Measurements from ENCODE around the gene CDH4. TPM values are rescaled to one million over a fixed set of nuclear protein-coding genes. Genes with fewer than 3 reads are reported as not detected.

CDH4 gene
- polyA plus RNA-seq, 1 donor (not counting 4 experiments of a cell fraction or from before 2014, with no cell fraction given), result 2.2 TPM

DNA sequence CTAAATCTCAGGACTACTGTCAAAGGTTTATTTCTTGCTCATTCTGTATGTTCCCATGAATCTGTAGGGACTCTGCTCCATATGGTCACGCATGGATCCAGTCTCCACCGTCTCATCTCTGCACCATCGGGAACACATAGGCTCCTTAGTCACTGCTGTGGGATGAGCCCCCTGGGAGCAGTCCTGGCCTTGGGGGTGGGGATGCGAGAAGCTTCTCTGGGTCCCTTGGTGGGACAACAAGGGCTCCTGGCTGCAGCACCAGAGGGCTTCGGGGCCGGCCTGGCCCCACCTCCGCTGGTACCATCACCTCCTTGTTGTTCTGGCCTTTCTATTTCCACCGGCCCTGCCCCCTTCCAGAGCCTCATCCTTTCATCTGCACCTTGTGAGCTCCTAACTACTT, 148.4 kb downstream of the CDH4 start:
- Histone ChIP-seq H4K20me1 (ENCODE audit: control insufficient read depth, extremely low read depth, insufficient read depth, low read length) (peaks cover 10% of the 10 kb centered on the region), H3K27me3 (ENCODE audit: control insufficient read depth, extremely low read depth, insufficient read depth, low read length) (no peaks in the 10 kb centered on the region), H3K27ac (ENCODE audit: control insufficient read depth, insufficient read depth, low read length) (no peak overlapping the region), H3K9ac (ENCODE audit: control insufficient read depth, extremely low read depth, insufficient read depth, low read length) (no peak overlapping the region), H3K79me2 (ENCODE audit: control insufficient read depth, insufficient read depth, low read length) (no peaks in the 10 kb centered on the region), H3K4me2 (ENCODE audit: control insufficient read depth, extremely low read depth, insufficient read depth, low read depth, low read length) (no peak overlapping the region), H3K9me3 (ENCODE audit: control insufficient read depth, low read depth, low read length) (no peaks in the 10 kb centered on the region), H3K9me1 (ENCODE audit: control insufficient read depth, extremely low read depth, insufficient read depth, low read length) (no peaks in the 10 kb centered on the region), H3K36me3 (ENCODE audit: control insufficient read depth in 2 of 2, extremely low read depth in 1 of 2, insufficient read depth in 2 of 2, low read length in 2 of 2) (no peaks in the 10 kb centered on the region), H2AFZ (ENCODE audit: control insufficient read depth, low read length) (no peak overlapping the region), H3K4me1 (ENCODE audit: control insufficient read depth, extremely low read depth, insufficient read depth, low read length) (no peaks in the 10 kb centered on the region), H3K4me3 (ENCODE audit: control insufficient read depth in 2 of 3, extremely low read depth in 1 of 3, insufficient read depth in 2 of 3, low read depth in 1 of 3, low read length in 3 of 3) (no peak overlapping the region)
- no peak for FAIRE-seq
- DNase-seq (ENCODE audit: low read depth, low spot score), result no peak
- dilution Hi-C loops (cut with MboI; ENCODE audit: extremely low pct_ligation_motif_present, low sequenced_read_pairs), result no loop called here
- TF ChIP-seq, protein P1, sequence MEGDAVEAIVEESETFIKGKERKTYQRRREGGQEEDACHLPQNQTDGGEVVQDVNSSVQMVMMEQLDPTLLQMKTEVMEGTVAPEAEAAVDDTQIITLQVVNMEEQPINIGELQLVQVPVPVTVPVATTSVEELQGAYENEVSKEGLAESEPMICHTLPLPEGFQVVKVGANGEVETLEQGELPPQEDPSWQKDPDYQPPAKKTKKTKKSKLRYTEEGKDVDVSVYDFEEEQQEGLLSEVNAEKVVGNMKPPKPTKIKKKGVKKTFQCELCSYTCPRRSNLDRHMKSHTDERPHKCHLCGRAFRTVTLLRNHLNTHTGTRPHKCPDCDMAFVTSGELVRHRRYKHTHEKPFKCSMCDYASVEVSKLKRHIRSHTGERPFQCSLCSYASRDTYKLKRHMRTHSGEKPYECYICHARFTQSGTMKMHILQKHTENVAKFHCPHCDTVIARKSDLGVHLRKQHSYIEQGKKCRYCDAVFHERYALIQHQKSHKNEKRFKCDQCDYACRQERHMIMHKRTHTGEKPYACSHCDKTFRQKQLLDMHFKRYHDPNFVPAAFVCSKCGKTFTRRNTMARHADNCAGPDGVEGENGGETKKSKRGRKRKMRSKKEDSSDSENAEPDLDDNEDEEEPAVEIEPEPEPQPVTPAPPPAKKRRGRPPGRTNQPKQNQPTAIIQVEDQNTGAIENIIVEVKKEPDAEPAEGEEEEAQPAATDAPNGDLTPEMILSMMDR (optimal IDR thresholded peaks at IDR 0.05 in 1 of 3, IDR thresholded peaks at IDR 0.05 in 1 of 3, conservative IDR thresholded peaks at IDR 0.05 in 1 of 3; ENCODE audit: extremely low read depth in 1 of 3, insufficient read depth in 2 of 3, low read length in 3 of 3), result no peak
- TF ChIP-seq EZH2 (IDR thresholded peaks at IDR 0.05; ENCODE audit: low read length), result no peak

DNA sequence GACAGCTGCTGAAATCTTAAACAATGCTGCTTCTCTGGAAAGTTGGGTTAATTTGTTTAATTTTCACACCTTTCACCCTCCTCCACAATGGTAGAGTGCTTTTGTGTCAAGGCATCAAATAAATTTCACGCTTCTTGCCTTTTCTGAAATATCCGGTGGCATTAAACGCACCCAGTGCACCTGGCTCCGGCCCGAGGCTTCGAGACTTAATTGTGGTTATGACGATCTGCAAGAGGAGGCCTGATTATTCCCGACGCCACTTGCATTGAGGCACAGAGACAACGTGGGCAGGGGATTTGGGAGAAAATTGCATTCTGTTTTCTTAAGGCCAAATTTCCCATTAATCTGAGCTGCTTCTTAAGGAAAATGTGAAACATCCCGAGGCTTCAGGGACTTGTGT, 152.2 kb downstream of the CDH4 start:
- Histone ChIP-seq H3K4me1 (ENCODE audit: control insufficient read depth, extremely low read depth, insufficient read depth, low read length) (no peaks in the 10 kb centered on the region), H2AFZ (ENCODE audit: control insufficient read depth, low read length) (no peak overlapping the region), H3K79me2 (ENCODE audit: control insufficient read depth, insufficient read depth, low read length) (no peaks in the 10 kb centered on the region), H3K9me3 (ENCODE audit: control insufficient read depth, low read depth, low read length) (no peaks in the 10 kb centered on the region), H3K4me3 (ENCODE audit: control insufficient read depth in 2 of 3, extremely low read depth in 1 of 3, insufficient read depth in 2 of 3, low read depth in 1 of 3, low read length in 3 of 3) (no peak overlapping the region), H4K20me1 (ENCODE audit: control insufficient read depth, extremely low read depth, insufficient read depth, low read length) (peaks cover 11% of the 10 kb centered on the region), H3K4me2 (ENCODE audit: control insufficient read depth, extremely low read depth, insufficient read depth, low read depth, low read length) (no peak overlapping the region), H3K27me3 (ENCODE audit: control insufficient read depth, extremely low read depth, insufficient read depth, low read length) (no peaks in the 10 kb centered on the region), H3K9me1 (ENCODE audit: control insufficient read depth, extremely low read depth, insufficient read depth, low read length) (no peaks in the 10 kb centered on the region), H3K9ac (ENCODE audit: control insufficient read depth, extremely low read depth, insufficient read depth, low read length) (no peak overlapping the region), H3K36me3 (ENCODE audit: control insufficient read depth in 2 of 2, extremely low read depth in 1 of 2, insufficient read depth in 2 of 2, low read length in 2 of 2) (peaks cover 0 to 4% of the 10 kb centered on the region in 2 experiments), H3K27ac (ENCODE audit: control insufficient read depth, insufficient read depth, low read length) (no peak overlapping the region)
- TF ChIP-seq EZH2 (IDR thresholded peaks at IDR 0.05; ENCODE audit: low read length), result no peak
- TF ChIP-seq, protein P1 (optimal IDR thresholded peaks at IDR 0.05 in 1 of 3, IDR thresholded peaks at IDR 0.05 in 1 of 3, conservative IDR thresholded peaks at IDR 0.05 in 1 of 3; ENCODE audit: extremely low read depth in 1 of 3, insufficient read depth in 2 of 3, low read length in 3 of 3), result no peak
- FAIRE-seq (no peak), DNase-seq (ENCODE audit: low read depth, low spot score) (no peak)
- dilution Hi-C loops (cut with MboI; ENCODE audit: extremely low pct_ligation_motif_present, low sequenced_read_pairs), result no loop called here

All from keratinocyte (primary cell).